Body of pancreas (tissue), 4 donors: ENCODE data around the gene WEE1.

ENCODE experiments used
- POLR2A ChIP-seq, 3 donors: fragments of 450-650 bp; IDR thresholded peaks; one replicate each; pipeline ENCODE4 v1.6.1; 2016; ENCODE audit warnings: antibody characterized with exemption in 3 of 3, mild to moderate bottlenecking in 2 of 3
- TF ChIP-seq, protein P1 (sequence below), 7 experiments: fragments of 450-650 bp in 4 of 7; fragments of 200-600 bp in 3 of 7; sonication (generic) in 3 of 7; IDR thresholded peaks; one replicate each; pipeline ENCODE4 v1.5.1; 2016 to 2019; ENCODE audit warnings: antibody characterized with exemption in 7 of 7

DNA sequence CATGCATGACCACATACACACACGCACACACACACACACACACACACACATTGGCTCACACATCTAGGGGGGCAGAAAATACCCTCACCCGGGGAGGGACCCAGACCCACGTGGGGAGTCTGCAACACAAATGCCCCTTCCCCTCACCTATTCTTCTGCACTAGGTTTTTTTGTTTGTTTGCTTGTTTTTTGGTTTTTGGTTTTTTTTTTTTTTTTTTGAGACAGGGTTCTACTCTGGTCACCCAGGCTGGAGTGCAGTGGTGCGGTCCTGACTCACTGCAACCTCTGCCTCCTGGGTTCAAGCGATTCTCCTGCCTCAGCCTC is 28.4 kb downstream of the WEE1 start:
- no peak for TF ChIP-seq POLR2A (IDR thresholded peaks at IDR 0.05)
- TF ChIP-seq, protein P1, sequence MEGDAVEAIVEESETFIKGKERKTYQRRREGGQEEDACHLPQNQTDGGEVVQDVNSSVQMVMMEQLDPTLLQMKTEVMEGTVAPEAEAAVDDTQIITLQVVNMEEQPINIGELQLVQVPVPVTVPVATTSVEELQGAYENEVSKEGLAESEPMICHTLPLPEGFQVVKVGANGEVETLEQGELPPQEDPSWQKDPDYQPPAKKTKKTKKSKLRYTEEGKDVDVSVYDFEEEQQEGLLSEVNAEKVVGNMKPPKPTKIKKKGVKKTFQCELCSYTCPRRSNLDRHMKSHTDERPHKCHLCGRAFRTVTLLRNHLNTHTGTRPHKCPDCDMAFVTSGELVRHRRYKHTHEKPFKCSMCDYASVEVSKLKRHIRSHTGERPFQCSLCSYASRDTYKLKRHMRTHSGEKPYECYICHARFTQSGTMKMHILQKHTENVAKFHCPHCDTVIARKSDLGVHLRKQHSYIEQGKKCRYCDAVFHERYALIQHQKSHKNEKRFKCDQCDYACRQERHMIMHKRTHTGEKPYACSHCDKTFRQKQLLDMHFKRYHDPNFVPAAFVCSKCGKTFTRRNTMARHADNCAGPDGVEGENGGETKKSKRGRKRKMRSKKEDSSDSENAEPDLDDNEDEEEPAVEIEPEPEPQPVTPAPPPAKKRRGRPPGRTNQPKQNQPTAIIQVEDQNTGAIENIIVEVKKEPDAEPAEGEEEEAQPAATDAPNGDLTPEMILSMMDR (IDR thresholded peaks at IDR 0.05) = no peak
